ENCODE data around the gene DNAJB12. TPM values are rescaled to one million over a fixed set of nuclear protein-coding genes. Genes with fewer than 3 reads are reported as not detected.

DNAJB12 gene
- total RNA-seq, 1 experiment from 2014 or later: 51.0 TPM

DNA sequence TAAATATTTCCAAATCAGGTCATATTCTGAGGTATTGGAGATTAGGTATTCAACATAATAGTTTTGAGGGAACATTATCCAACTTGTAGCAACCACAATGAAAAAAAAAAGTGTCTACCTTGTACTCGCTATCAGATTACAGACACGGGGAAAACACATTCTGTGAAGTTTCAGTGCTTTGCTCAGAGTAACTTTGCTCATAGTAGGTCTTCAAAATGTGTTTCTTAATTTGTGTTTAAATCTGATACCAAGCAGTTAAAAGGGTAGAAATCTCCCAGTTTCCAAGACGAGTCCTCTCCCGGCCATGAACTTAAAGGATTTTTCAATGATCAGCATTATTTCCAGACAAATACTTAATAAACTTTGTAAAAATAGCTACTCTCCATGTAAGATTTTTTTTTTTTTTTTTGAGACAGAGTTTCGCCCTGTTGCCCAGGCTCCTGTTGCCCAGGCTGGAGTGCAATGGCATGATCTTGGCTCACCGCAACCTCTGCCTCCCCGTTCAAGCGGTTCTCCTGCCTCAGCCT, 41.8 kb downstream of the DNAJB12 start:
- ATAC-seq (no peak), DNase-seq (ENCODE audit: low read depth, low spot score) (no peak)
- peaks cover 60% of the 10 kb centered on the region for H3K4me1 ChIP-seq (ENCODE audit: control insufficient read depth, insufficient read depth, low read length)
- BruUV-seq (replicated peaks): no TSS peak
- ChIA-PET POLR2A (interaction anchor here (0.6 kb wide), 1 partner anchor 156 kb away, joined by 4 read pairs; no protein-coding TSS in a partner anchor), CTCF (no interaction called here)
- in situ Hi-C loops (cut with HindIII; ENCODE audit: low pct_unique_long_range_greater_than_20kb, low sequenced_read_pairs) (loop anchor here (5.0 to 25.0 kb wide), 2 partner anchors 36 to 351 kb away; partner anchors contain the start of gene CHST3), intact Hi-C loops (cut with micrococcal nuclease; ENCODE audit: unreplicated experiment) (no loop called here)
- H3K27ac ChIP-seq (ENCODE audit: low read length): peak overlapping the region; percentile 52; the same call in 1 of the 2 replicates
- H3K36me3 ChIP-seq (ENCODE audit: control insufficient read depth, insufficient read depth, low read length): no peaks in the 10 kb centered on the region
- TF ChIP-seq CTCF (IDR thresholded peaks at IDR 0.05) (no peak), TCF7L2 (IDR thresholded peaks at IDR 0.05; ENCODE audit: low read depth, low read length) (no peak), POLR2AphosphoS5 (IDR thresholded peaks at IDR 0.05; ENCODE audit: low read depth, low read length) (no peak), SIN3A (IDR thresholded peaks at IDR 0.05; ENCODE audit: borderline replicate concordance, insufficient read depth, low read depth, low read length) (no peak)
- TF ChIP-seq, protein P1, sequence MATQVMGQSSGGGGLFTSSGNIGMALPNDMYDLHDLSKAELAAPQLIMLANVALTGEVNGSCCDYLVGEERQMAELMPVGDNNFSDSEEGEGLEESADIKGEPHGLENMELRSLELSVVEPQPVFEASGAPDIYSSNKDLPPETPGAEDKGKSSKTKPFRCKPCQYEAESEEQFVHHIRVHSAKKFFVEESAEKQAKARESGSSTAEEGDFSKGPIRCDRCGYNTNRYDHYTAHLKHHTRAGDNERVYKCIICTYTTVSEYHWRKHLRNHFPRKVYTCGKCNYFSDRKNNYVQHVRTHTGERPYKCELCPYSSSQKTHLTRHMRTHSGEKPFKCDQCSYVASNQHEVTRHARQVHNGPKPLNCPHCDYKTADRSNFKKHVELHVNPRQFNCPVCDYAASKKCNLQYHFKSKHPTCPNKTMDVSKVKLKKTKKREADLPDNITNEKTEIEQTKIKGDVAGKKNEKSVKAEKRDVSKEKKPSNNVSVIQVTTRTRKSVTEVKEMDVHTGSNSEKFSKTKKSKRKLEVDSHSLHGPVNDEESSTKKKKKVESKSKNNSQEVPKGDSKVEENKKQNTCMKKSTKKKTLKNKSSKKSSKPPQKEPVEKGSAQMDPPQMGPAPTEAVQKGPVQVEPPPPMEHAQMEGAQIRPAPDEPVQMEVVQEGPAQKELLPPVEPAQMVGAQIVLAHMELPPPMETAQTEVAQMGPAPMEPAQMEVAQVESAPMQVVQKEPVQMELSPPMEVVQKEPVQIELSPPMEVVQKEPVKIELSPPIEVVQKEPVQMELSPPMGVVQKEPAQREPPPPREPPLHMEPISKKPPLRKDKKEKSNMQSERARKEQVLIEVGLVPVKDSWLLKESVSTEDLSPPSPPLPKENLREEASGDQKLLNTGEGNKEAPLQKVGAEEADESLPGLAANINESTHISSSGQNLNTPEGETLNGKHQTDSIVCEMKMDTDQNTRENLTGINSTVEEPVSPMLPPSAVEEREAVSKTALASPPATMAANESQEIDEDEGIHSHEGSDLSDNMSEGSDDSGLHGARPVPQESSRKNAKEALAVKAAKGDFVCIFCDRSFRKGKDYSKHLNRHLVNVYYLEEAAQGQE (IDR thresholded peaks at IDR 0.05; ENCODE audit: insufficient read depth in 1 of 2, low read depth in 2 of 2, low read length in 1 of 2): no peak
- H3K9me3 ChIP-seq (ENCODE audit: control insufficient read depth, insufficient read depth, low read depth, low read length): no peaks in the 10 kb centered on the region
- H3K27me3 ChIP-seq (ENCODE audit: control insufficient read depth, insufficient read depth, low read length): no peaks in the 10 kb centered on the region
- no peak overlapping the region for H3K4me3 ChIP-seq (ENCODE audit: low read depth in 2 of 2, low read length in 2 of 2)

DNA sequence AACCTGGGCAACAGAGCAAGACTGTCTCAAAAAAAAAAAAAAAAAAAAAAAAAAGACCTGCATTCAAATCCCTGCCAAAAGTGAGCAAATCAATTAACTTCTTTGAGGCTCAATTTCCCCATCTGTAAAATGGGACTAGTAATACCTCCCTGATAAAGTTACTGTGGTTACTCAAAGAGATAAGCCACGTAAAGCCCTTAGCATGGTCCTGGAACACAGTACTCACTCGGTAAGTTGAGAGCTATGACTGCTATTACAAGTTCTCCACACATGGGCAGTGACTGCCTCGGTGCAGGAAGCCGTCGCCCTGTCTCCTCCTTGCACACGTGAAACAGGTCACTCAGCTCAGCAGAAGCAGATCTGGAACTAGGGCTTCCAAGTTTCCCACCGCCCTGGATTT, 43.1 kb downstream of the DNAJB12 start:
- intact Hi-C loops (cut with micrococcal nuclease; ENCODE audit: unreplicated experiment) (no loop called here), in situ Hi-C loops (cut with HindIII; ENCODE audit: low pct_unique_long_range_greater_than_20kb, low sequenced_read_pairs) (loop anchor here (5.0 to 25.0 kb wide), 2 partner anchors 34 to 349 kb away; partner anchors contain the start of gene CHST3)
- no TSS peak for BruUV-seq (replicated peaks)
- POLR2A ChIA-PET: interaction anchor here (0.7 kb wide), 2 partner anchors 171 to 178 kb away, joined by 3 to 4 read pairs; no protein-coding TSS in a partner anchor
- no peaks in the 10 kb centered on the region for H3K36me3 ChIP-seq (ENCODE audit: control insufficient read depth, insufficient read depth, low read length)
- no peaks in the 10 kb centered on the region for H3K9me3 ChIP-seq (ENCODE audit: control insufficient read depth, insufficient read depth, low read depth, low read length)
- H3K27me3 ChIP-seq (ENCODE audit: control insufficient read depth, insufficient read depth, low read length): no peaks in the 10 kb centered on the region
- ATAC-seq (no peak), DNase-seq (ENCODE audit: low read depth, low spot score) (no peak)
- CTCF ChIA-PET: no interaction called here
- no peak overlapping the region for H3K4me3 ChIP-seq (ENCODE audit: low read depth in 2 of 2, low read length in 2 of 2)
- TF ChIP-seq TCF7L2 (IDR thresholded peaks at IDR 0.05; ENCODE audit: low read depth, low read length) (no peak), POLR2AphosphoS5 (IDR thresholded peaks at IDR 0.05; ENCODE audit: low read depth, low read length) (no peak), SIN3A (IDR thresholded peaks at IDR 0.05; ENCODE audit: borderline replicate concordance, insufficient read depth, low read depth, low read length) (no peak), CTCF (IDR thresholded peaks at IDR 0.05) (no peak)
- TF ChIP-seq, protein P1 (IDR thresholded peaks at IDR 0.05; ENCODE audit: insufficient read depth in 1 of 2, low read depth in 2 of 2, low read length in 1 of 2): no peak
- peaks cover 51% of the 10 kb centered on the region for H3K4me1 ChIP-seq (ENCODE audit: control insufficient read depth, insufficient read depth, low read length)
- H3K27ac ChIP-seq (ENCODE audit: low read length): peak overlapping the region; percentile 65; the same call in 1 of the 2 replicates
